AG08395 (cell line): Measurements from ENCODE around the gene ZBED5.
A peak's percentile ranks its signal among the peaks of the same experiment; 100 is the strongest.
"Not testable (repeated sequence)": the region's sequence is repeated elsewhere in the genome, so short reads cannot be mapped to it uniquely, and the experiment has no call there.

Experiments used
- DNase-seq: peaks from one replicate; pipeline ENCODE4 v3.0.0; 2012; ENCODE audit warnings: mixed read lengths, low spot score

ZBED5 gene

GRCh38 chr11:10857709-10858438 is at the start of gene ZBED5:
TSS of gene ZBED5 (minus strand) at chr11:10858053. CDS start at chr11:10854945, 3,108 bp downstream.
- peak; percentile 96 for DNase-seq

- DNase-seq, result peak; percentile 50
These were observed 48.7 kb upstream of the ZBED5 start for GRCh38 chr11:10906521-10906920.

GRCh38 chr11:10902301-10903063 is 44.6 kb upstream of the ZBED5 start:
- no peak for DNase-seq

GRCh38 chr11:10900681-10901415 is 43.0 kb upstream of the ZBED5 start:
- DNase-seq, result no peak

- DNase-seq, result no peak
These were observed 41.4 kb upstream of the ZBED5 start for GRCh38 chr11:10899121-10899830.

- DNase-seq, result no peak
These were observed 40.8 kb upstream of the ZBED5 start for GRCh38 chr11:10898763-10899025.

GRCh38 chr11:10898003-10898762 is 40.3 kb upstream of the ZBED5 start:
- DNase-seq, result no peak

- DNase-seq, result no peak
These were observed 39.3 kb upstream of the ZBED5 start for GRCh38 chr11:10897150-10897549.

- no peak for DNase-seq
These were observed 38.6 kb upstream of the ZBED5 start for GRCh38 chr11:10896493-10896892.

- no peak for DNase-seq
These were observed 37.4 kb upstream of the ZBED5 start for GRCh38 chr11:10895285-10895684.

- DNase-seq, result no peak
These were observed 36.8 kb upstream of the ZBED5 start for GRCh38 chr11:10894666-10895065.

- peak; percentile 44 for DNase-seq
These were observed 35.9 kb upstream of the ZBED5 start for GRCh38 chr11:10893714-10894151.

- DNase-seq, result no peak
These were observed 34.4 kb upstream of the ZBED5 start for GRCh38 chr11:10892250-10892649.

GRCh38 chr11:10891151-10891720 is 33.4 kb upstream of the ZBED5 start:
- no peak for DNase-seq

- not testable (repeated sequence) for DNase-seq
These were observed 32.2 kb upstream of the ZBED5 start for GRCh38 chr11:10890083-10890482.

GRCh38 chr11:10887307-10887706 is 29.5 kb upstream of the ZBED5 start:
- DNase-seq, result no peak

- DNase-seq, result no peak
These were observed 28.9 kb upstream of the ZBED5 start for GRCh38 chr11:10886652-10887250.

GRCh38 chr11:10885703-10886363 is 28.0 kb upstream of the ZBED5 start:
- peak; percentile 31 for DNase-seq

GRCh38 chr11:10884292-10884691 is 26.4 kb upstream of the ZBED5 start:
- DNase-seq, result not testable (repeated sequence)

- no peak for DNase-seq
These were observed 24.0 kb upstream of the ZBED5 start for GRCh38 chr11:10881892-10882291.
